Activated naive CD4-positive, alpha-beta T cell treated with anti-CD3 and anti-CD28 coated beads, Interleukin-2, amount 10 ng/mL, durations not matched to agents 7 days and 5 days (primary cell): ENCODE data around the gene SPINK6.

Experiments used
- CTCF ChIA-PET: fragments of 350-600 bp; sonication (Branson Sonifier 250); formaldehyde crosslinking; loops from one replicate; lab custom pipeline; 2021; ENCODE audit warnings: antibody characterized with exemption; lab: Charles Lee
- DNase-seq: peaks from one replicate; pipeline ENCODE4 v3.0.0-alpha.2; 2020
- H3K27ac Mint-ChIP-seq: one replicate; pipeline ENCODE4 v1.8.0; 2021; ENCODE audit warnings: mild to moderate bottlenecking, moderate library complexity, mixed read lengths
- H3K27me3 Mint-ChIP-seq: one replicate; pipeline ENCODE4 v1.8.0; 2021; ENCODE audit warnings: mild to moderate bottlenecking, mixed read lengths
- H3K36me3 Mint-ChIP-seq: one replicate; pipeline ENCODE4 v1.8.0; 2021; ENCODE audit warnings: mixed read lengths
- H3K4me1 Mint-ChIP-seq: one replicate; pipeline ENCODE4 v1.8.0; 2021; ENCODE audit warnings: mixed read lengths
- H3K4me3 Mint-ChIP-seq: one replicate; pipeline ENCODE4 v1.8.0; 2021; ENCODE audit warnings: mild to moderate bottlenecking, moderate library complexity, mixed read lengths
- H3K9me3 Mint-ChIP-seq: one replicate; pipeline ENCODE4 v1.8.0; 2021; ENCODE audit warnings: mixed read lengths

Gene SPINK6

DNA sequence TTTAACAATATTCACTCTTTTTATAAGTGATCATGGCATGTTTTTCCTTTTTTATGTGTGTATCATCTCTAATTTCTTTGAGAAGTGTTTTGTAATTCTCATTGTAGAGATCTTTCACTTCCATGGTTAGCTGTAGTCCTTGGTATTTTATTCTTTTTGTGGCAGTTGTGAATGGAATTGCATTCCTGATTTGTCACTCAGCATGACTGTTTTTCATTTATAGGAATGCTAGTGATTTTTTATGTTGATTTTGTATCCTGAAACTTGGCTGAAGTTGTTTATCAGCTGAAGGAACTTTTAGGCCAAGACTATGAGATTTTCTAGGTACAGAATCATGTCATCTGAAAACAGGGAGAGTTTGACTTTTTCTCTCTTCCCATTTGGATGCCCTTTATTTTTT is 52.6 kb downstream of the SPINK6 start:
- Mint-ChIP-seq H3K9me3 (peaks cover 19% of the 10 kb centered on the region), H3K4me1 (no peaks in the 10 kb centered on the region), H3K27ac (no peak overlapping the region), H3K27me3 (no peaks in the 10 kb centered on the region), H3K36me3 (no peaks in the 10 kb centered on the region), H3K4me3 (no peak overlapping the region)
- CTCF ChIA-PET: no interaction called here
- no peak for DNase-seq

DNA sequence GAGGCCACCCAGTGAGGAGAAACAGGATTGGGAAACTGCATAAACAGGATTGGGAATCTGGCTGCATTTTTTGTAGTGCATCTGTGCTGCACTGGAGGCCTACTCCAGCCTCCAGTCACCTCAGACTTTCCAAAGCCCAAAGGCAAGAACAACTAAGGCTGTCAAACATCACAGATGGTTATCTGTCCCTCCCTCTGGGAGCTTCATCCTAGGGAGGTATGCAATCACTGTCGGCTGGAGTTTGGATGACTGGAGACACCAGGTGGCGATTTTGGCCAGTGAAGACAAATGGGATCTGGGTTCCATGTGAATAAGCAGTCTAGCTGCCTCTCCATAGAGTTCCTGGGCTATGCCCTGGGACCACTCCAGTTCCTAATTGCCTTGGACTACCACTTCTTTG is 56.4 kb downstream of the SPINK6 start:
- DNase-seq: no peak
- H3K4me3 Mint-ChIP-seq: no peak overlapping the region
- no peaks in the 10 kb centered on the region for H3K27me3 Mint-ChIP-seq
- H3K9me3 Mint-ChIP-seq: peaks cover 19% of the 10 kb centered on the region
- no peak overlapping the region for H3K27ac Mint-ChIP-seq
- H3K36me3 Mint-ChIP-seq: no peaks in the 10 kb centered on the region
- CTCF ChIA-PET: no interaction called here
- H3K4me1 Mint-ChIP-seq: no peaks in the 10 kb centered on the region

DNA sequence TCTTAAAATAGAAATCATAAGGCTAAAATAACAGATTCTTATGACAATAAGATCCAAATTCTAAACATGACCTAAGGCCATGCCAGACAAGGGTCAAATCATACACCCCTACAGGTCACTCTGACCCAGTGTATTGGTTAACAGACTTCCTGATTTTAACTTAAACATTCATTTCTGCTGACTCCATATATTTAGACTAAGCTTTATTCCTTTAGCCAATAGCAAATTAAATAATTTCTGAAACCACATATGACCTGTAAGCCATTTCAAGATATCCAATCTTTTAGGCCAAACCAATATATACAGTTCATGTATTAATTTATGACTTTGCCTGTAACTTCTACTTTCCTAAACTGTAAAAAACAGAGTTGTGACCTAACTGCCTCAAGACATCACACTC is 58.4 kb downstream of the SPINK6 start:
- DNase-seq: no peak
- Mint-ChIP-seq H3K4me1 (no peaks in the 10 kb centered on the region), H3K27ac (no peak overlapping the region)

More for the DNA sequence above, 58.4 kb downstream of the SPINK6 start:
- no peaks in the 10 kb centered on the region for H3K27me3 Mint-ChIP-seq
- no peaks in the 10 kb centered on the region for H3K36me3 Mint-ChIP-seq
- H3K9me3 Mint-ChIP-seq: peaks cover 17% of the 10 kb centered on the region
- CTCF ChIA-PET: no interaction called here
- H3K4me3 Mint-ChIP-seq: no peak overlapping the region
